RPMI7951 (cell line): Measurements from ENCODE around the gene PNPLA8. TPM values are rescaled to one million over a fixed set of nuclear protein-coding genes. Genes with fewer than 3 reads are reported as not detected.
A peak's percentile ranks its signal among the peaks of the same experiment; 100 is the strongest.
"Not testable (repeated sequence)": the region's sequence is repeated elsewhere in the genome, so short reads cannot be mapped to it uniquely, and the experiment has no call there.

Experiments used
- DNase-seq: peaks from one replicate; pipeline ENCODE4 v3.0.0-alpha.2; 2012; ENCODE audit warnings: low read depth
- total RNA-seq: library from RNA; depleted of rRNA; stranded (reverse); fragments of >200 nt; shearing (Covaris generic); gene quantifications from 2 replicates; pipeline ENCODE4 v1.2.3, GENCODE V29; 2014

PNPLA8 gene
- total RNA-seq, 1 experiment from 2014 or later = 40.6 TPM

DNA sequence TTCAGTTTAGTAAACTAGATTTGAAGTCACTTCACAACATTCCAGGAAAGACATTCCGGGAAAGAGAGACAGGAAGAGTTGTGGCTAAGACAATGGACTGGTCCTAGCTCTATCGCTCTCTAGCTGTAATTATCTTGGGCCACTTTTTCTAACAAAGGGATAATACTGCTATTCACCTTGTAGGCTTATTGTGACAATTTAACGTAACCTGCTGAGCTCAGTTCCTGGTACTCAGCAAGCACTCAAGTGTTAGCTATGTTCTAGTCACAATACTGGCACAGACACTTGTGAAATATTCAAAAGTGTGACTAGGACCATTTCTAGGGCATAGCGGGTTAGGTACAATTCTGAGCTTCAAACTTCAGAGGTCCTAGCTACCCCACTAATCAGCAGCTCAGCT lies 57.7 kb downstream of the PNPLA8 start:
- DNase-seq = no peak

DNA sequence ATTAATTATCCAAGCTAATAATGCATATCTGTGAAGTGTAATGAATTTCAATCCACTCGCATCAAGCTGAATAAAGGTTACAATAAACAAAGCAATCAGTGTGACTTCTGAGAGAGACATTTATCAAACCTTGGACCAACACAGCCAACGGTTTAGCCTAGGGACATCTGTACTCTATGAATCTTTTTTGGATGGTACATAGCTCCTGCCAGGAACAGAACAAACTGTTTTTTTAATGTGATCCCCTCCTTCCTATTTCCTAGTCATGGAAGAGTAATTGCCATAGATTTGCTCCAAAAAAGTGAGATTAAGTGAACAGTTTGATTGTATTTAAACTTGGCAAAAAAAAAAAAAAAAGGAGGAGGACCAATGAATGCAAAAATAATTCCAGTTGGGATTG lies 58.5 kb downstream of the PNPLA8 start:
- DNase-seq = no peak

GRCh38 chr7:108466322-108466721 lies 59.6 kb downstream of the PNPLA8 start:
- DNase-seq = not testable (repeated sequence)

DNA sequence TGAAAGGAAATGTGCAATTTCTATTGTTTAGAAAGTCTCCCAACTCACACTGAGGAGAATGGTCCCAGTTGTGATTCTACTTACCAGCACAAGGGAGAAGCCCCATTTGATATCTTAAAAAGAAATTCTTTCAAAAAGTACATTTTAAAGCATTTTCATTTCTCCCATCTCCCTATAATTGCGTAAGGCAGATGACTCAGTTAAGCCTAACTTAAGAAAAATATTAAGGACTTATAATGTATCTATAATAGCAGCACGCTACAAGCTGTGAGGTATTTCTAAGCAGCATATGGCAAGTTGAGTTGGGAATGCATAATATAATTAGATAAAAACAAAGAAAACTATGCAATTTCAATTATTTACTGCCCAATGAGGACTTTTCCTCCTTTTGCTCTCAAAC lies 61.2 kb downstream of the PNPLA8 start:
- no peak for DNase-seq

DNA sequence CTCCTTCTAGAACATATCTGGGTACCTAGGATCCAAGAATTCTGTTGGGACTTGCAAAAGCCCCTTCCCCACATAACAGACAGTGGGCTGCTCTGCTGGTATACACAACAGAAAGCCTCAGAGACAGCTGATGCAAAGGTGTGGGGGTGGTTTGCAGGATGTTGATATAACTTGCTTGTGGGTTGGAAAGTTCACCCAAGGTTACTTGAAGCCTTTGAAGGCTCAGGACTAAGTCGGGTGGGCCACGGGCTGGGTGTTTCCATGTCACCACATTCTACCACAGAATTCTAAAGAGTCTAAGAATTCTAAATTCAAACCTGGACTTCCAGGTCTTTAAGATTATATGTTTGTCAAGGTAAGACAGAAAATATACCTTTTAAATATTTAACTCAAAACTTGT lies 62.3 kb downstream of the PNPLA8 start:
- DNase-seq = no peak

- no peak for DNase-seq
Measured at GRCh38 chr7:108461840-108462239, 64.1 kb downstream of the PNPLA8 start.

DNA sequence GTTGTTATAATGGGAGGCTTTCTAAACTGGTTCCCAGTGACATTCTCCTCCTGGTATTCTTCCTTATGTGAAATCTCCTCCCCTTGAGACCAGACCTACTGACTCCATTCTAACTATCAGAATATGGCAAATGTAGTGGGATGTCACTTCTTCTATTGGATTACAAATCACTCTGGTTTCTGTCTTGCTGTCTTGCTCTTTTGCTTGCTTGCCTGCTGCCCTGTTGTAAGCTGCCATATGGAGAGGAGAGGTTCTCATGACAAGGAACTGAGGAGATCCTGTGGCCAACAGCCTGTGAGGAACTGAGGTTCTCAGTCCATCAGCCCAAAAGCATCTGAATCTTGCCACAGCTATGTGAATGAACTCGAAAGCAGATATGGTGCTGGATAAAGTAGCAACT lies 65.0 kb downstream of the PNPLA8 start:
- DNase-seq = no peak

DNA sequence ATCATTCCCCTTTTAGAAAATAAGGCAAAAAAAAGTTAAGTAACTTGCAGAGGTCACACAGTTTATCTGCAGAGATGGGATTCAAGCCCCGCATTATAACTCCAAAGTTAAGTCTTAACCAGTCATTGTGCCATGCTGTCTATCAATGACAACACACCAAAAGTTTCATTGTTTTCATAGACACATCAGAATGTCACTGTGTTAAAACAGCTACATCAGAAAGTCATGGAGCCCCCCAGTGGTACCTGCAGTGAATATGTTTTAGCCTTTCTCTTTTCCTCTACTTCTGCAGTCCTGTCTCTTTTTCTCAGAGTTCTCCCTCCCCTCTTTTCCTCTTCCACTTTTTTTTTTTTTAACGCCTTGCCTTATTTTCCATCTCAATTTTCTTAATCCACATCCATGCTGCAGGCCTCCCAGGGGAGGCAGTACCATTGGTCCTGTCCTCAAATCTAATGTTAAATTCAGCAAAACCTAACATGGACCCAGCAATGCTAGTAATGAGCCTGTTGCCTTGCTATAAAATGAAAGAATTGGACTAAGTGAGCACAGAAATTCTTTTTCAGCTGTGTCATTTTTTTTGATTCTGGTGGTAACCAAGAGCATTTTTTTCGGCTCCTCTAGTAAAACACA lies 65.9 kb downstream of the PNPLA8 start:
- peak; percentile 28 for DNase-seq

- DNase-seq = no peak
Measured at GRCh38 chr7:108457871-108458270, 68.1 kb downstream of the PNPLA8 start.

DNA sequence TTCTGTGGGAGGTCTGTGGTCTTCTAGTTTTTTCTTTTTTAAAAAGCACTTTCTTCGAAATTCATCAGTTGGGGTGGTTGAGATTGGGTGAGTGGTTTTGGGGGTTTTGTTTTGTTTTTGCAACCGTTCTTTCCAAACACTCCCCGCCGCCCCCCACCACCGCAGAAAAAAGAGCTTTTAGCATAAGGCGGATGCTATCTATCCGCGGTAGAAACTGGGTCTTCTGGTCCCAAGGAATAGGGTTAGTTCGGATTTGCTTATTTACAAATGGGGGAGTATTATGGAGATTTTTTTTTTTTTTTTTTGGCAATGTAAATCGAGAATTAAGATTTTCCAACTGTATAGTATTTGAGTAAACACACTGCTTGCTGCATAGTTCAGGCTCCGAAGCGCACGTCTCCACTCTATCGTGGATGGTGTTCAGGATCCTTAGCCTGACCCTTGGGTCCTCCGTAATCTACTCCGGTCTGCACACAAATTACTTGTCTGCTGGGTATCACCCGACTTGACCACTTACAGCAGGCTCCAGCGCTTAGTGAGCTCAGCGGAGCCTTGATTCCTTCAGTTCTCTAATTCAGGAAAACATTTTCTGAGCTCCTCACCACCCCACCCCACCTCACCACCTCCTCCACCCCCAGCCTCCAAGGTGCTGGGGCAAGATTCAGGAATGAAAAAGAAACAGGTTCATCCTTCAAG lies 68.9 kb downstream of the PNPLA8 start:
- no peak for DNase-seq

- no peak for DNase-seq
Measured at GRCh38 chr7:108455998-108456677, 69.8 kb downstream of the PNPLA8 start, which contains the start of gene NRCAM. TSS of gene NRCAM (minus strand) at chr7:108456436. CDS start at chr7:108240064, 216,372 bp downstream.

DNA sequence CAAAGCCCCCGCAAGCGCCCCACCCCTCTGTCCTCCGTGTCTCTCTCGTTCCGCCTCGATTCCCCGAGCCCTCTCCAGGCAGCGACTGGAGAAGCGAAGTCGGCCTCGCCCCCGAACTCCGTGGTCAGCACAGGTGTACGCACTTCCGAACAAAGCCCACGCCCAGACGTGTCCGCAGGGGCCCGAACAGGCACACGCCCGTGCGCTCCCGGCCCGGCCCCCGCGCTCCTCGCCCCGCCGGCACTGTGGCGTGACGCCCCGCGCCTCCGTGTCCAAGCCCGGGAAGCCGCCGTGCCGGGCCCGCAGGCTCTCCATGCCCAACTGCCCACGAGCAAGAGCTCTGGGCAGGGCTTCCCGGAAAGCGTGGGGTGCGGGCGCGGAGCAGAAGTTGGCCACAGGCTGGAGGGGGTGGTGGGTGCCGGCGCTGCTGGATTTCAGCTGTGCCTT lies 70.4 kb downstream of the PNPLA8 start:
- DNase-seq = no peak

DNA sequence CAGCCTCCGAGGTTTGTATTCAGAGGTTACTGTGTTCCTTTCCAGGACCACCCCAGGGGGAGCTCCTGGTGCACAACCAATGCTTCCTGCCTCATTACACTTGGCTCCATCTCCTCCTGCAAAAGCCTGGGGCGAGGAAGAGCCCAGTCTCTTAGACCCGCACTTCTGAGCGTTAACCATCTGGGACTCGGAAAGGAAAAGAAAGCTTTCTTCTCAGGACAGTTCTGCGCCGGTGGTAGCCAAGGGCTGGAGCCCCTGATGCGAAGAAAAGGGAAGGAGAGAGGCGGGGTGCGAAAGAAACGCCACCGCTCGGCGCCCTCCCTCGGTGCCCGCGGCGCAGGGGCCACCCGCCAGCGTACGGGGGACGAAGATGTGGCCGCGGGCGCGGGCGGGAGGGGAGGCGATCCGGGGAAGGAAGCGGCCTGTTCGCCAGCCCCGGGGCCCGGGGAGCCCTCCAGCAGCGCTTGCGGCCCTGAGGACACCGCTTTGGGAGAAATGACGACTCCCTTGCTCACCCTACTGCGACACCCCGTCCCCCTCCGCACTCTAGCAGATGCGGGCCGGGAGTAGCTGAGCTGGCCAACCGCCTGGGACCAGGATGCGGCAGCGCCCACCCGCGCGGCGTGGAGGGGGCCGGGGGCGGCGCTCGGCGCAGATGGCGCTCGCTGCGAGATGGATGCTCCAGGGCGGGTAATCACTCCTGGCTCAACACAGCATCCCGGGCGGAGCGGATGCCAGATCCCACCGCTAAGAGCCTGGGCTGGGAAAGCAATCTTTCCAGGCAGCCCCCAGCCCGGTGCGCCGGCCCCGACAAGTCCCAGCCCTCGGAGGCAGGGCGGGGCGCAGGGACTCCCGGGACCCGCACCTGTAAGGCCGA lies 71.0 kb downstream of the PNPLA8 start:
- peak; percentile 19 for DNase-seq

- DNase-seq = no peak
Measured at GRCh38 chr7:108454317-108454673, 71.6 kb downstream of the PNPLA8 start.

GRCh38 chr7:108453320-108453719 lies 72.6 kb downstream of the PNPLA8 start:
- DNase-seq = no peak

GRCh38 chr7:108452707-108453106 lies 73.2 kb downstream of the PNPLA8 start:
- peak; percentile 20 for DNase-seq

- DNase-seq = no peak
Measured at GRCh38 chr7:108451296-108451848, 74.6 kb downstream of the PNPLA8 start.

DNA sequence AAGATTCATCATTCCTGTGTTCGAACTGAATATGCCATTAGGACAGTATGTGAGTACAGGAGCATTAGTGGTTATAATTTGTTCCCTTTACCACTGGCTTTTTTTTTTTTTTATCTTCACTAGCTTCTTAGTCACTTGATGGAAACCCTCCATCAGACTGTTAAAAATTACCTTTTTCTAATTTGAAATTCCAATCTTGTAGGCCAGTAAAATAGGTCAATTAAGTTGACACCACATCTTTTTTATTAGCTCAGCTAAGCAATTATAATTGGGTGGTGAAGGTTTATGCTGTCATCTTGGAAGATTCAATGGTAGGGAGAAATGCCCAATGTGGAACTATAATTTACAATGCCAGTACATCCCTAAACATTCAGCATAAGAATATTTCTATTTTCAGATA lies 75.8 kb downstream of the PNPLA8 start:
- no peak for DNase-seq

DNA sequence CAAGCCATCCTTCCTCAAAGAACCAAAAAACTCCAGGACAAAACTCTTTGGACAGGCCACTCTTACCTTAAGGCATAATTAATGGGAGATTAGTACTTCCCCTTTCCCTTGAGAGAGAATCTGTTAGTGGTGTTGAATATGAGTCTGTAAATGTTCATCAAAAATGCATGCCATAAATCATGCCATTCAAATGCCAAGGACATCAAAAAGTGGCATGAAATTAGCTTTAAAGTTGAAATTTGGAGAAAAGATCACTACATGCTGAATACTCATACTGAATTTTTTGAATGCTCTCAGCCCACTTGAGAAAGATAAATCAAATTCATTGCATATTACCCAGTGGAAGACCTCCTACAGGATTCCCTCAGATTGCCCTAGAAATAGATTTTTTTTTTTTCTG lies 76.4 kb downstream of the PNPLA8 start:
- DNase-seq = no peak

DNA sequence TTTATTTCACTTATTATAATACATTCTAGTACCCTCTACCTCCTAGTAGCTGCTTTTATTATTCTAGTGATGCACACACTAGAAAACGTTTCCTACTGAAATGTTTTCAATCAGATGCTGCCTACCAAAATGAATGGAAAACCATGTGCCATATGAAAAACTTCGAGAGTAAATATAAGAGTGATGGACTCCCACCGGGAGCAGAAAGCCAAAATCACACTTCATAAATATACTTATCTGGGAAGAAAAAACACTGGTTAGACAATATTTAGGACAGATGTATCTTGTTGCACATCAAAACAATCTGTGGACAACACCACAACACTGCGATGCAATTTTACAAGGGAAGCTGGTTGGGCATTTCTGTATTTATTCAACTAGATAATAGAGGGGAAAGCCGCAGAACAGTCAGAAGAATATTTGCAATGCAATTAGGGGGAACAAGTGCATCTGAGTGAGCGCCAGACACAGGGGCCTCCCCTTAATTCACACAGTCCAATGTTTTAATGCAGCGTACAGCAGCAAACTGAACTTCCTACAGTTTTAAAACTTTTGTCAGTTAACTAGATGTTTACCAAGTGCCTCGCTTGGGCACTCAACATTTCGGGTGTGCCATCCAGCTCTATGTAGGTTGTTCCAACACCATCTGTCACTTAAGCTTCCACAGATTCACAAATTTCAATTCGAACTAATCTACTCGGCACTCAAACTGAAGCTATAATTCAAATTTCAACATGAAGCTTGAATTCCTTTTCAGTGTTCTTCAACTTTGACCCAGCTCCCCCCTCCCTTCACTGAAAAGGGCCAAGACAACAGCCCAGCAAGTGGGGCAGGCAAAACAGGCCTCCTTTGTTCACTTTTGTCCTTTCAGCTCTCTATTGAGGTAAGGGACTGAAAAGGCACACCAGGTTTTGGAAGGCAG lies 77.1 kb downstream of the PNPLA8 start:
- no peak for DNase-seq
